Upper lobe of right lung (tissue), 1 donor: Measurements from ENCODE around the gene ERC1. TPM values are rescaled to one million over a fixed set of nuclear protein-coding genes. Genes with fewer than 3 reads are reported as not detected.

Source experiments
- ATAC-seq: fragments of 200-7000 bp; cut with Tn5 transposase; one replicate; pipeline ENCODE4 v1.9.1; 2020; ENCODE audit warnings: mild to moderate bottlenecking, moderate library complexity
- DNase-seq: peaks from one replicate; pipeline ENCODE4 v3.0.0-alpha.2; 2020
- H3K27ac ChIP-seq: fragments of 200-600 bp; one replicate; pipeline ENCODE4 v1.8.0; 2022
- H3K27me3 ChIP-seq: fragments of 200-600 bp; one replicate; pipeline ENCODE4 v1.8.0; 2022; ENCODE audit warnings: mild to moderate bottlenecking
- H3K36me3 ChIP-seq: fragments of 200-600 bp; one replicate; pipeline ENCODE4 v1.8.0; 2022
- H3K4me1 ChIP-seq: fragments of 200-600 bp; one replicate; pipeline ENCODE4 v1.8.0; 2022
- H3K4me3 ChIP-seq: fragments of 200-600 bp; one replicate; pipeline ENCODE4 v1.8.0; 2022; ENCODE audit warnings: mild to moderate bottlenecking
- H3K9me3 ChIP-seq: fragments of 200-600 bp; one replicate; pipeline ENCODE4 v1.8.0; 2022
- intact Hi-C: fragments of 100-400 bp; cut with DNase I; formaldehyde crosslinking; loops from one replicate; pipeline ENCODE4 v1.11.0; 2022
- total RNA-seq: library from RNA; stranded (reverse); fragmentation: NEBNext Ultra II Directional; extraction: Animal tissue kit (Norgen Biotek cat#: 25700); gene quantifications from one replicate; pipeline ENCODE4 v1.2.1, GENCODE V29; 2021
- TF ChIP-seq, protein P1 (sequence below): fragments of 200-600 bp; IDR thresholded peaks from one replicate; pipeline ENCODE4 v1.8.0; 2022; ENCODE audit warnings: antibody characterized with exemption
- donor health status: DM: no; HTN: yes; CAD: no; lungs with severe emphysema.

Gene ERC1
- total RNA-seq, 1 donor from 2014 or later, result 54.3 TPM

DNA sequence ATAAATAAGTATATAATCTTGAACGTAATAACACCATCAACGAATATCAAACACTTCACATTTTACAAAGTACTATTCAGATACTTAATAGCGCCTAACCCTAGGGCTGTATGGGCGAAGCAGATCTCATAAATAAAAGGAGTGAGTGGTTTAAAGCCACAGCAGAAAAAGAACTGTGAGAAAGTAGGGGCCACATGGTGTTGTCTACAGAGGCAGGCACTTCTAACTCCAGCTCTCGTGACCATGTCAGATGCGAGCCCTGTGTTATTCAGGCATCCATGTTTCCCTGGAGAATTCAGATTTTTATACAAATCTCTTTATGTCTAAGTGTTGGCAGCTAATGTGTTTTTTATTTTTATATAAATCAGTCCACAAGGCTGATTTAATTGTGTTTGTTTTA lies 391.1 kb downstream of the ERC1 start:
- H3K27ac ChIP-seq, result no peak overlapping the region
- no peaks in the 10 kb centered on the region for H3K27me3 ChIP-seq
- DNase-seq (no peak), ATAC-seq (no peak)
- intact Hi-C loops, result no loop called here
- TF ChIP-seq, protein P1, sequence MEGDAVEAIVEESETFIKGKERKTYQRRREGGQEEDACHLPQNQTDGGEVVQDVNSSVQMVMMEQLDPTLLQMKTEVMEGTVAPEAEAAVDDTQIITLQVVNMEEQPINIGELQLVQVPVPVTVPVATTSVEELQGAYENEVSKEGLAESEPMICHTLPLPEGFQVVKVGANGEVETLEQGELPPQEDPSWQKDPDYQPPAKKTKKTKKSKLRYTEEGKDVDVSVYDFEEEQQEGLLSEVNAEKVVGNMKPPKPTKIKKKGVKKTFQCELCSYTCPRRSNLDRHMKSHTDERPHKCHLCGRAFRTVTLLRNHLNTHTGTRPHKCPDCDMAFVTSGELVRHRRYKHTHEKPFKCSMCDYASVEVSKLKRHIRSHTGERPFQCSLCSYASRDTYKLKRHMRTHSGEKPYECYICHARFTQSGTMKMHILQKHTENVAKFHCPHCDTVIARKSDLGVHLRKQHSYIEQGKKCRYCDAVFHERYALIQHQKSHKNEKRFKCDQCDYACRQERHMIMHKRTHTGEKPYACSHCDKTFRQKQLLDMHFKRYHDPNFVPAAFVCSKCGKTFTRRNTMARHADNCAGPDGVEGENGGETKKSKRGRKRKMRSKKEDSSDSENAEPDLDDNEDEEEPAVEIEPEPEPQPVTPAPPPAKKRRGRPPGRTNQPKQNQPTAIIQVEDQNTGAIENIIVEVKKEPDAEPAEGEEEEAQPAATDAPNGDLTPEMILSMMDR, result no peak
- H3K36me3 ChIP-seq, result peaks cover 1% of the 10 kb centered on the region
- H3K4me1 ChIP-seq, result no peaks in the 10 kb centered on the region
- H3K9me3 ChIP-seq, result no peaks in the 10 kb centered on the region
- no peak overlapping the region for H3K4me3 ChIP-seq

DNA sequence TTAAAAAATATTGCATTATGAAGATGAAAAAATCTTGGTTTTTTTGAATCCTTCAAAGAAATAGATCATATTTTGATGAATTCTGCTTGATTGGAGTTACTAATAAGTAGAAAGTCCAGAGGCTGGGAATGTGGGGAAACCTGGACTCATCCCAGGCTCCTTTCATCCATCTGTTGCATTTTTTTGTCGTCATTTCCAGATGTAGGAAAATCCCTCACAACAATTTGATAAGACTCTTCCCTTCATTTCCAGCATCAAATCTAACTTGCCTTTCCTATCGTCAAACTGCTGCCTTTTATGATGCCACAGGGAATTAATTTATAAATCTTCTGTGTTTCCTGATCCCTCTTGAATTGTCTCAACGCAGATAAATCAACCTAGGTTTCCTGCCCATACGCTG lies 391.8 kb downstream of the ERC1 start:
- DNase-seq (no peak), ATAC-seq (no peak)
- Histone ChIP-seq H3K9me3 (no peaks in the 10 kb centered on the region), H3K4me1 (no peaks in the 10 kb centered on the region), H3K27me3 (no peaks in the 10 kb centered on the region), H3K27ac (no peak overlapping the region), H3K36me3 (no peaks in the 10 kb centered on the region), H3K4me3 (no peak overlapping the region)
- intact Hi-C loops, result no loop called here
- TF ChIP-seq, protein P1, result no peak

DNA sequence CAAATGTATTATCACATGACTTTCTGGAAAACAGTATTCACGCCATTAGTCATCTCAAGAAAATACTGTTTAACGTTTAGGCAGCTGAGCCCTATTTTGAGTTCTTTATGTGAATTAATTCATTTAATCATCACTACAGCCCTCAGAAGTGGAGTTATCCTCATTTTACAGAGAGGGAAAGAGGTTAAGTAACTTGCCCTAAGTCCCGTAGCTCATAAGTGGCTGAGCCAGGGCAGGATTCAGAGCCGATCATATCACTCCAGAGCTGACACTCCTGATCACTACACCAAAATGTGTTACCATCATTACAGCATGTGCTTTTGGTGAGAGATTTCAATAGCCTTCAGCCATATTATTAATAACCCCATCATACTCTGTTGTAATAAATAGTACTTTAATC lies 392.7 kb downstream of the ERC1 start:
- intact Hi-C loops, result no loop called here
- Histone ChIP-seq H3K36me3 (no peaks in the 10 kb centered on the region), H3K9me3 (no peaks in the 10 kb centered on the region), H3K4me1 (no peaks in the 10 kb centered on the region), H3K4me3 (no peak overlapping the region), H3K27me3 (no peaks in the 10 kb centered on the region), H3K27ac (no peak overlapping the region)
- TF ChIP-seq, protein P1, result no peak
- DNase-seq (no peak), ATAC-seq (no peak)

DNA sequence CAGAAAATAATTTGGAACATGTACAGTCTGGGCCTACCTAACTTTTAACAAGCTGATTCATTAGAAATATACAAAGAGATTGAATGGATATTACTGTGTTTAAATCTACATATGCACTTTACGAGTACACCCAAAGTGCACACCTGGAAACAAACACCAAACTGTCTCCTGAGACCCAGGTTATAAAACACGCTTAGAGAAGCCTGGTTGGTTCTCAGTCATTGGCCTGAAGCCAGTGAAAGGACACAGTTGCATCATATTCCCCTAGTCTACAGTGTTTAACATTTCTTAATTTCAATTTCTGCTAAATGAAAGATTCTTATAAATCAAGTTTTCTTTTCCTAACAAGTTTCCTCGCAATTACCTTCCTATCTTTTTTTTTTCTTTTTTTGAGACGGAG lies 393.9 kb downstream of the ERC1 start:
- Histone ChIP-seq H3K9me3 (no peaks in the 10 kb centered on the region), H3K36me3 (no peaks in the 10 kb centered on the region), H3K4me3 (no peak overlapping the region), H3K4me1 (no peaks in the 10 kb centered on the region), H3K27ac (no peak overlapping the region), H3K27me3 (no peaks in the 10 kb centered on the region)
- TF ChIP-seq, protein P1, result no peak
- intact Hi-C loops, result no loop called here
- no peak for DNase-seq
- no peak for ATAC-seq

DNA sequence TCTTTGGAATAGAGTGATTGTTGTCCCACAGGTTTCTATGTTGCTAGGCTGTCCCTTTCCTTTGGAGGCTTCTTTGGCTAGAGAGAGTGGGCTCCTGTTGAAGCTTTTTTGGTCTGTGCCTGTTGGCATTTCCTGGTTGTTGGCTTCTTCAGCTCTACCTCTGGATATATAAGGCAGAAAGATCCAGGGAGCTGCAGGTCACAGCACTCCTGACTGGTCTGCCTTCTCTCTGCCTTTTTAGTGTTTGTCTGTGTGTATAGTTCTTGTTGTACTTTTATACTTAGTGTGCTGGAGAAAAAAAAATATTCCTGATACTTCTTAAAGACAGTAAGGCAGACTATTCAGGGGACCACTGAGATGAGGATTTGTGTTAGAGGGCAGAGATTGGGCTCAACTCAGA lies 400.7 kb downstream of the ERC1 start:
- intact Hi-C loops, result no loop called here
- H3K27me3 ChIP-seq, result no peaks in the 10 kb centered on the region
- no peak overlapping the region for H3K4me3 ChIP-seq
- H3K9me3 ChIP-seq, result peaks cover 10% of the 10 kb centered on the region
- H3K4me1 ChIP-seq, result no peaks in the 10 kb centered on the region
- TF ChIP-seq, protein P1, result no peak
- DNase-seq (no peak), ATAC-seq (no peak)
- no peaks in the 10 kb centered on the region for H3K36me3 ChIP-seq
- H3K27ac ChIP-seq, result no peak overlapping the region

DNA sequence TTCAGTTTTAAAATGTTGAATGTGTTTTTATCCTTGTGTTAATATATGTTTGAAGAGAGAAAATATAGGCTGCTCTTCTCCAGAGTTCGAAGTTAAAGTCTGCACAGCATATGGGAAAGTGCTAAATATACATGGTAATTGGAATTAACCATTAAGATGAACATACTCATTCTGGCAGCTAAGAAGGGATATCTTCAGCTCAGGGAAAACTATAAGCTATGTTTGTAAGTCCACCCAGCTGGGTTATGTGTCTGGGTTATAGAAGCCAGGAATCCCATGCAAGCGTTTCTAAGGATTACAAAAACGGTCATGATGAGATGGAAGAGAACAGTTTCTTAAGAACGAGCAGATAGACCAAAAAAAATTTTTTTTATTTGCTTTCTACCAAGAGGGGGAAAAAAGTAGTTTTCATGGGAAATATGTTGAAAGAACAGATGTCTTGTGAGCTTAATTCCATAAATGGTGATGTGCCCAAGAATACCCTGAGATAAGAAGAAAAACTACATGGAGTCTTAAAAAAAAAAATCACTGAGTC lies 404.5 kb downstream of the ERC1 start:
- Histone ChIP-seq H3K9me3 (peaks cover 10% of the 10 kb centered on the region), H3K27ac (no peak overlapping the region), H3K4me1 (no peaks in the 10 kb centered on the region), H3K27me3 (no peaks in the 10 kb centered on the region), H3K4me3 (no peak overlapping the region), H3K36me3 (no peaks in the 10 kb centered on the region)
- DNase-seq (no peak), ATAC-seq (no peak)
- TF ChIP-seq, protein P1, result no peak
- intact Hi-C loops, result no loop called here
